Body of pancreas (tissue), 4 donors: ENCODE results near the gene PRPSAP1.
A peak's percentile ranks its signal among the peaks of the same experiment; 100 is the strongest.

Source experiments
- CTCF ChIP-seq, 7 experiments: fragments of 450-650 bp in 4 of 7; fragments of 200-600 bp in 3 of 7; sonication (generic) in 3 of 7; IDR thresholded peaks; one replicate each; pipeline ENCODE4 v1.5.1; 2016 to 2019; ENCODE audit warnings: antibody characterized with exemption in 7 of 7
- POLR2A ChIP-seq, 3 donors: fragments of 450-650 bp; IDR thresholded peaks; one replicate each; pipeline ENCODE4 v1.6.1; 2016; ENCODE audit warnings: antibody characterized with exemption in 3 of 3, mild to moderate bottlenecking in 2 of 3

GRCh38 chr17:76370261-76370993, 16.7 kb upstream of the PRPSAP1 start:
- TF ChIP-seq CTCF (IDR thresholded peaks at IDR 0.05) (peak in 6 of 7 experiments; percentile 34 to 72 (median 52)), POLR2A (IDR thresholded peaks at IDR 0.05) (no peak)
